ENCODE measurements around the gene SPCS2.

GRCh38 chr11:74941492-74941891 lies 7.6 kb upstream of the SPCS2 start:
- TF ChIP-seq EZH2phosphoT487 (IDR thresholded peaks at IDR 0.05; ENCODE audit: insufficient read depth, low read depth) (no peak), EZH2 (IDR thresholded peaks at IDR 0.05; ENCODE audit: insufficient read depth, poor library complexity, severe bottlenecking) (no peak)
